EL (cell line): ENCODE data around the gene RUFY3.
"Not testable (repeated sequence)": the region's sequence is repeated elsewhere in the genome, so short reads cannot be mapped to it uniquely, and the experiment has no call there.

ENCODE experiments used
- DNase-seq: peaks from one replicate; pipeline ENCODE4 v3.0.0-alpha.2; 2016

Gene RUFY3

GRCh38 chr4:70783096-70783495 is 61.3 kb downstream of the RUFY3 start:
- DNase-seq, result no peak

- no peak for DNase-seq
These were observed 65.7 kb downstream of the RUFY3 start for GRCh38 chr4:70787496-70787895.

DNA sequence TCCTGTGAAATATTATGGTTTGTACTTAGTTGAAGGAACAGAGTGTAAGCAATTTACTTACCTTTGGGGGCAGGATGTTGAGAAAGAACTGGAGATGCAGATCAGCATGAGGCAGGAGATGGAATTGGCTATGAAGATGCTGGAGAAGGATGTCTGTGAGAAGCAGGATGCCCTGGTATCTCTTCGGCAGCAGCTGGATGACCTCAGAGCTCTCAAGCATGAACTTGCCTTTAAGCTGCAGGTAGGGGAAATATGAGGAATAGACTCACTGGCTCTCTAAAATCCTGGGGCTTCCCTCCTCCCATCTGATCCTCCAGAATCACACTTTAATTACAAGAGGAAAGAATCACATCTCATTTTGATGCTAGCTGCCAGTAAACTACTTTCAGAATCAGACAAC is 67.0 kb downstream of the RUFY3 start:
- DNase-seq, result no peak

GRCh38 chr4:70793626-70794025 is 71.9 kb downstream of the RUFY3 start:
- no peak for DNase-seq

DNA sequence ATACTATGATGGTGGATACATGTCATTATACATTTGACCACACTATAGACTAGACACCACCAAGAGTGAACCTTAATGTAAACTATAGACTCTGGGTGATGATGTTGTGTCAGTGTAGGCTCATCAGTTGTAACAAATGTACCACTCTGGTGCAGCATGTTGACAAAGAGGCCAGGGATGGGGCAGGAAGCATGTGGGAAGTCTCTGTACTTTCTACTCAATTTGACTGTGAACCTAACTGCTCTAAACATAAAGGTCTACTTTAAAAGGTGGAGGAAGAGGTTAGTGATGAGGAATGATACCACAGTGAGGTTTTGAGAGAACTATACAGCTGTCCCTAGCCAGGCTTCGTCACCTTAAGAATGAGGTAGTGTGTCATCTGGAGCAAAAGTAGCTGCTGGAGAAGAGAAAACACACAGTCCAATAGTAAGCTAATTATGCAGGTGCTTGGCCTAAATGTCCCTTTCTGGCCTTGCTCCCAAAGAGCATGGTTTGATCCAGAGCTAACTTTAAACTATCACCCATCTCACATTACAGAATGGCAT is 79.6 kb downstream of the RUFY3 start:
- no peak for DNase-seq

DNA sequence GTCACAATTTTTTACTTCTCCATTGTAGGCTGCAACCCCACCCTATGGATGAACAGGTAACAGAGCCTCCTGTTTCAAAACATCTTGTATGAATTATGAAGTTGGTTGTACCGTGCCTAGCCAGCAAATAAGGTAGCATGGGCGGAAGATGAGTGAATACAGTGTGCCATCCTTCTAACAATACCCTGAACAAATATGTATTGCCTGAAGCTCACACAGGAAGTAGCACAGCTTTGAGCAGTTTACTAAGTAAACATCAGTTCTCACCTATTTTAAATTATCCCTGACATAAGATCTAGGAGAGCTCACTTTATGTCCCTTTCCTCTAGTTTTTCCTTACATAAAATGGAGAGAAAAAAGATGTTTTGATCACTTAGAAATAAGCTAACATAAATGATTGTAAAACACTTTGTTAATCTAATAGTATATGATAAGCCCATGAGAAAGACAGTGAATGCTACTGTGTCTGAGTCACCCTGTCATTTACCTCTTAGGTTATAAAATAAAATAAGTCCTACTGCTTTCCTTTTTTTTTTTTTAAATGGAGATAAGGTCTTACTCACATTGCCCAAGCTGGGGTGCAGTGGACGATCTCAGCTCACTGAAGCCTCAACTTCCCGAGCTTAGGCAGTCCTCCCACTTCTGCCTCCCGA is 81.3 kb downstream of the RUFY3 start:
- DNase-seq, result no peak

DNA sequence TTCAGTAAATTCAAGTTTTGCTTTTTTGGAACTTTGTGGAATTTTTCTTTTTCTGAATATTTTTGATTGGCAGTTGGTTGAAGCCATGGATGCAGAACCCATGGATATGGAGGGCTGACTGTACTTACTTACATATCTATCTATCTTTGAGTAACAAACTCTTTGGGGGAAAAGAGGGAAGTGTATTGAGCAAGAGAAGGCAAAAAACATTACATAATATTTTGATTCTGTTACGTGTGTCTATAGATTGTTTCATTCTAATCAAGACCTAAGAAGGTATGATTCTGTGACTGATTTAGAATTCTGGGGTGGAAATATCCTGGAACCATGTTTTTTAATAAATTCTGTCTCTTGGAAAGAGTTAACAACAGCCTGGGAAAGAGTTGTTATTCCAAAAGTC is 86.4 kb downstream of the RUFY3 start:
- DNase-seq, result no peak

DNA sequence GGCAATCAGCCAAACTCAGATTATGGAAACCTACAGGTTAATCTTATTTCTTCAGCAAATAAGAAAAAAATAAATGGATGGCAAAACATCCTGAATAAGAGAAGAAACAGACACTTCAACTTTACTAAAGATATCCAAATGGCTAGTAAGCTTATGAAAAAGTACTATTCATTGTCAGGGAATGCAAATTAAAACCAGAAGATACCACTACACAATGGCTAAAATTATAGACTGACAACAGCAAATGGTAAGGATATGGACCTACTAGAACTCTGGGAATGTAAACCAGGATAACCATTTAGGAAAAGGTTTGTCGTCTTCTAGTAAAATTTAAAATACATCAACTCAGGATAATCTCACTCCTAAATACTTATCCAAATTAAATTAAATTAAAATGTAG is 93.6 kb downstream of the RUFY3 start:
- no peak for DNase-seq

GRCh38 chr4:70816894-70817293 is 95.1 kb downstream of the RUFY3 start:
- DNase-seq, result no peak

DNA sequence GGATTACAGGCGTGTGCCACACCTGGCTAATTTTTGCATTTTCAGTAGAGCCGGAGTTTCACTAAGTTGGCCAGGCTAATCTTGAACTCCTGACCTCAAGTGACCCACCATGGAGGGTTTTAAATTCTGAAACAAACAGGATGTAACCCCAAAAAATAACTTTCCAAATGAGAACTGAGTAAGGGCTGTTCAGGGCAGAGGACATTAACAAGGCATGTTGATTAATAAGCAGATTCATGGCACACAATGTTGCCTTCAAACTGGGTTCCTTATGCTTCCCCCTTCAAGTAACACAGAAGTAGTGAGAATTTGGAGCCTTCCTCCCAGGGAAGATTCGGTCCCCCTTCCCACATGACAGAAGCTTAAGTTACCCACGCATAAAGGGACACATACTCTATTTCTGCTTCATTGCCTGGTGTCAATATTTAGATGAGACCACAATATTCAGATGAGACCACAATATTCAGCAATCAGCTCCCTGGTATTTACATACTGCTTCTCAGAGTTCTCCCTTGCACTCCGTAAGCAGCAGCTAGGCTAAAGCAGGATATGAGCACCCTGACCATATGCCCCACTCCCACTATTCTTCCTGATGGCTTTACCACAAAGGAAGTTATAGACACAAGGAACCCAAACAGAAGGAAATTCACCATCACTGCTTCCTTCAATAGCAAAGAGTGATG is 96.5 kb downstream of the RUFY3 start:
- DNase-seq, result no peak

- DNase-seq, result no peak
These were observed 97.2 kb downstream of the RUFY3 start for GRCh38 chr4:70818921-70819320.

- no peak for DNase-seq
These were observed 107.3 kb downstream of the RUFY3 start for GRCh38 chr4:70829015-70829414.

DNA sequence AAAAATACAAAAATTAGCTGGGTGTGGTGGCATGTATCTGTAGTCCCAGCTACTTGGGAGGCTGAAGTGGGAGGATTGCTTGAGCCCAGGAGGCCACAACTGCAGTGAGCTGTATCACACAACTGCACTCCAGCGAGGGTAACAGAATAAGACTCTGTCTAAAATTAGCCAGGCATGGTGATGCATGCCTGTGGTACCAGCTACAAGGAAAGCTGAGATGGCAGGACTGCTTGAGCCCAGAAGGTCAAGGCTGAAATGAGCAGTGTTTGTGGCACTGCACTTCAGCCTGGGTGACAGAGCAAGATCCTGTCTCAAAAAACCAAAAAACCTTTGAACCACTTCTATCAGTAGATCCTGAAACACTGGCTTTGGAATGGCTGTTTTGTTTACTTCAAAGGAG is 107.7 kb downstream of the RUFY3 start:
- DNase-seq, result no peak

DNA sequence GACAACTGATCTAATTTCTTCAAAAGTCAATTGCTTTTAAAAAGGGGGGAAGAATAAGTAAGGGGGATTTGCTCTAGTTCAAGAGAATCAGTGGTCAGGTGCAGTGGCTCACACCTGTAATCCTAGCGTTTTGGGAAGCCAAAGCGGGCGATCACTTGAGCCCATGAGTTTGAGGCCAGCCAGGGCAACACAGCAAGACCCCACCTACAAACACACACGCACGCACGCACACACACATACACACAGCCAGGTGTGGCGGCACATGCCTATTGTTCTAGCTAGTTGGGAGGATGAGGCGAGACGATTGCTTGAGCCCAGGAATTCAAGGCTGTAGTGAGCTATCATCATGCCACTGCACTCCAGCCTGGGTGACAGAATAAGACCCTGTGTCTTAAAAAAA is 108.3 kb downstream of the RUFY3 start:
- DNase-seq, result no peak

DNA sequence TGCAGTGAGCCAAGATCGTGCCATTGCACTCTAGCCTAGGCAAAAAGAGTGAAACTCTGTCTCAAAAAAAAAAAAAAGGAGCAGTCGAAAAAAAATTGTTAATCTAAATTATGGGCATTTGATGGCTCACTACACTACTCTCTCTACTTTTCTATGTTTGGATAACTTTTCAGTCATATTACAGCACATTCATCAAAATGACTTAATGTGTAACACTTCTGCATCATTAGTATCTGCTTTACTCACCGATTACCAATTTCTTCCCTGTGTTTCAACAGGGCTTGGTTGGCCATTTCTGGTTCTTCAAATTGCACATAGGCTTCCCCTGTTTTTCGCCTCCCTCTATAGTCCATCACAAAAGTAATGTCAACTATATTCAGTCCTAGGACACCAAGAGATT is 109.5 kb downstream of the RUFY3 start:
- no peak for DNase-seq

DNA sequence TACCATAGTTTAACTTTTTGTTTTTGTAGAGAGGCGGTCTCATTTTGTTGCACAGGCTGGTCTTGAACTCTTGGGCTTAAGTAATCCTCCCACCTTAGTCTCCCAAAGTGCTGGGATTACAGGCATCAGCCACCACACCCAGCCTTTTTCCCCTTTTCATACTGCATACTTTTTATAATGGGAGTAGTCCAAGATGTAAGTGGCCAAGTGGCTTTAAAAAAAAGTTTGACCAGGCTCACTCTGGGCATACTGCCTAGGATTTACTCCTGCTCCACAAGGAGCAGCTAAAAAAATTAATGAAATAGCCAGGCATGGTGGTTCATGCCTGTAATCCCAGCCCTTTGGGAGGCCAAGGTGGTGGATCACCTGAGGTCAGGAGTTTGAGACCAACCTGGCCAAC is 111.9 kb downstream of the RUFY3 start:
- peak; percentile 9 for DNase-seq

DNA sequence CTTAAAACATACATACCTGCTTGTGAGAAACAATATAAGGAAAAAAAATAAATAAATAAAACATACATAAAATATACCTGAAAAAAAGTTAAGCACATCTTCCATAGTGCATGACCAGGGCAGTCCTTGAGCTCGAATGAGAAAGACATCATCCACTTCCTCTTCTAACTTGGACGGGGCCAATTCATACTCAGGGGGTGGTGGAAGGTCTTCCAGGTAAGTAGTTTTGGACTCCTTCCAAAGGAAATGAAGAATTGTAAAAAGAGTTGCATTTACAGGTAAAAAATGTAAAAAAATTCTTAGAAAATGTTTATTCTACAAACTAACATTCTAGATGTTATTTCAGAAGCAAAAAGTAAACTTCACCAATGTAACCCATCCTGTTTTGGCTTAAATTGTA is 114.3 kb downstream of the RUFY3 start:
- DNase-seq, result no peak

- peak; percentile 8 for DNase-seq
These were observed 116.4 kb downstream of the RUFY3 start for GRCh38 chr4:70838204-70838603.

- peak; percentile 63 for DNase-seq
These were observed 117.2 kb downstream of the RUFY3 start for GRCh38 chr4:70838666-70839588.

DNA sequence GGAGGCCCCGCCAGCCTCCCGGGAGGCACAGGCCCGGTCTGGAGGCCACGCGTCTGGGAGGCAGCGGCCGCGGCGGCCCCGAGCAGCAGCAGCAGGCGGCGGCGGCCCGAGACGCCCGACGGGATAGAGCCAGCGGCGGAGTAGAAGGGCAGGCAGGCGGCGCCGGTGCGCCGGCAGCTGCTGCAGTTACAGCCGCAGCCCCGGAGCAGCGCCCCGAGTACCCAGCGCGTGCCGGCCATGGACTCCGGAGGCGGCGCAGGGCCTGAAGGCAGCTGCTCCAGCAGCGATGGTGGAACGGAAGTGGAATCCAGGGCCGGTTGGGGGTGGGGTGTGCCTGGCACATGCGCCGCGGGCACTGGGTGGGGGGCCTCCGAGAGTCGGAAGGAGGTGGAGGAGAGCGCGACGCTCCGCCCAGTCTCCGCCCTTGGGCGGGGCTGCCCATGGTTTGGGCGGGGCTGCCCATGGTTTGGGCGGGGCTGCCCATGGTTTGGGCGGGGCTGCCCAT is 117.9 kb downstream of the RUFY3 start, which contains the start of gene GRSF1:
GRSF1 (minus strand) TSS at position 302 of the 505 bp plus-strand sequence; CDS start at position 239, 63 bp downstream.
- DNase-seq, result peak; percentile 92

DNA sequence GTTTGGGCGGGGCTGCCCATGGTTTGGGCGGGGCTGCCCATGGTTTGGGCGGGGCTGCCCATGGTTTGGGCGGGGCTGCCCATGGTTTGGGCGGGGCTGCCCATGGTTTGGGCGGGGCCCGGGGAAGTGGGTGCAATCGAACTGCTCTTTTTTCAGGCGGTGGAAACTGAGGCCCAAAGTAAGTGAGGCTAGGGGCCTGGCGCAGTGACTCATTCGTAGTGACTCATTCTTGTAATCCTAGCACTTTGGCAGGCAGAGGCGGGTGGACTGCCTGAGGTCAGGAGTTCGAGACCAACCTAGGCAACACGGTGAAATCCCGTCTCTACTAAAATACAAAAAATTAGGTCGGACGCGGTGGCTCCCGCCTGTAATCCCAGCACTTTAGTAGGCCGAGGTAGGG is 118.4 kb downstream of the RUFY3 start:
- peak; percentile 41 for DNase-seq

- not testable (repeated sequence) for DNase-seq
These were observed 118.9 kb downstream of the RUFY3 start for GRCh38 chr4:70840631-70841030.

- no peak for DNase-seq
These were observed 119.4 kb downstream of the RUFY3 start for GRCh38 chr4:70841211-70841610.
